A549 (cell line): Measurements from ENCODE around the gene BAAT. TPM values are rescaled to one million over a fixed set of nuclear protein-coding genes. Genes with fewer than 3 reads are reported as not detected.

ENCODE experiments used
- ATAC-seq, 2 experiments: fragments of 200-7000 bp in 1 of 2; fragments of >200 bp in 1 of 2; cut with Nextera tagmentation in 1 of 2; cut with Tn5 transposase in 1 of 2; 3 replicates each; pipeline versions ENCODE4 v1.8.0 to v1.9.1; 2018 to 2020; ENCODE audit warnings: mild to moderate bottlenecking in 1 of 2, moderate library complexity in 1 of 2
- CTCF ChIA-PET: fragments of 300-600 bp; sonication (Branson Sonifier 250); formaldehyde crosslinking; extraction: SDS; loops from one replicate; lab custom pipeline; 2021; ENCODE audit warnings: antibody characterized with exemption, inconsistent platforms; lab: Yijun Ruan, JAX
- POLR2A ChIA-PET: fragments of 350-600 bp; formaldehyde crosslinking; extraction: SDS; loops from one replicate; lab custom pipeline; 2021; ENCODE audit warnings: antibody characterized with exemption, inconsistent platforms; lab: Yijun Ruan, JAX
- DNase-seq, 2 experiments: peaks; one replicate each; pipeline versions ENCODE4 v3.0.0 to v3.0.0-alpha.2; 2011 to 2016; ENCODE audit warnings: low read depth in 1 of 2, low spot score in 1 of 2
- FAIRE-seq: peaks from 2 replicates; lab custom pipeline; 2011; peaks lifted over from hg19 to GRCh38; lab: Jason Lieb, UNC
- H3K27ac ChIP-seq, 2 experiments: fragments of >200 bp; sonication (Bioruptor Twin); formaldehyde crosslinking; 3 replicates each; pipeline ENCODE4 v1.5.1; 2016 to 2017
- H3K4me1 ChIP-seq: fragments of >200 bp; sonication (Bioruptor Twin); formaldehyde crosslinking; 3 replicates; pipeline ENCODE4 v1.6.1; 2016
- H3K4me2 ChIP-seq: fragments of >200 bp; sonication (Bioruptor Twin); formaldehyde crosslinking; 3 replicates; pipeline ENCODE4 v1.6.1; 2016
- H3K4me3 ChIP-seq: fragments of >200 bp; sonication (Bioruptor Twin); formaldehyde crosslinking; 3 replicates; pipeline ENCODE4 v1.5.1; 2016
- H3K9me3 ChIP-seq: fragments of >200 bp; sonication (Bioruptor Twin); formaldehyde crosslinking; 3 replicates; pipeline ENCODE4 v1.6.1; 2016
- CBX8 ChIP-seq: fragments of 200-600 bp; sonication (generic); IDR thresholded peaks from 2 replicates; pipeline ENCODE4 v1.6.1; 2016
- ELK1 ChIP-seq: fragments of 150-350 bp; IDR thresholded peaks from 2 replicates; pipeline ENCODE4 v1.6.1; 2014; ENCODE audit warnings: low read depth, mild to moderate bottlenecking, low read length
- ESRRA ChIP-seq: fragments of 150-350 bp; IDR thresholded peaks from 2 replicates; pipeline ENCODE4 v1.6.1; 2014; ENCODE audit warnings: mild to moderate bottlenecking, low read length, borderline replicate concordance
- FOSB ChIP-seq: fragments of 250-450 bp; sonication (Bioruptor Pico); IDR thresholded peaks from 2 replicates; pipeline ENCODE4 v1.5.0; 2020; ENCODE audit warnings: mild to moderate bottlenecking, moderate library complexity
- FOSL2 ChIP-seq, 2 experiments: fragments of 450-650 bp in 1 of 2; fragments of >200 bp in 1 of 2; sonication (Bioruptor Twin) in 1 of 2; formaldehyde crosslinking; IDR thresholded peaks; 2 replicates each; pipeline versions ENCODE4 v1.5.0 to v1.6.1; 2016 to 2020; ENCODE audit warnings: mild to moderate bottlenecking in 1 of 2, moderate library complexity in 1 of 2
- FOXS1 ChIP-seq: fragments of 250-450 bp; sonication (Bioruptor Pico); IDR thresholded peaks from 2 replicates; pipeline ENCODE4 v1.5.0; 2020; ENCODE audit warnings: mild to moderate bottlenecking, moderate library complexity
- GATA3 ChIP-seq: IDR thresholded peaks from 2 replicates; pipeline ENCODE4 v1.6.1; 2012; ENCODE audit warnings: borderline replicate concordance
- HES2 ChIP-seq: fragments of >200 bp; sonication (Bioruptor Twin); formaldehyde crosslinking; IDR thresholded peaks from 2 replicates; pipeline ENCODE4 v1.6.1; 2016
- HMGXB4 ChIP-seq: fragments of 250-450 bp; sonication (Bioruptor Pico); IDR thresholded peaks from 2 replicates; pipeline ENCODE4 v1.5.0; 2021; ENCODE audit warnings: mild to moderate bottlenecking, moderate library complexity, borderline replicate concordance
- HOXA7 ChIP-seq: fragments of 250-450 bp; sonication (Bioruptor Pico); IDR thresholded peaks from 2 replicates; pipeline ENCODE4 v1.5.0; 2020; ENCODE audit warnings: mild to moderate bottlenecking, moderate library complexity
- HOXB13 ChIP-seq: fragments of 250-450 bp; sonication (Bioruptor Pico); IDR thresholded peaks from 2 replicates; pipeline ENCODE4 v1.5.0; 2020; ENCODE audit warnings: low read depth, mild to moderate bottlenecking, moderate library complexity
- HOXB5 ChIP-seq: fragments of 250-450 bp; sonication (Bioruptor Pico); IDR thresholded peaks from 2 replicates; pipeline ENCODE4 v1.5.0; 2020; ENCODE audit warnings: mild to moderate bottlenecking, moderate library complexity
- JUN ChIP-seq, 2 experiments: fragments of >200 bp; sonication (Bioruptor Twin); formaldehyde crosslinking; IDR thresholded peaks; 2 replicates in 1 of 2; 3 replicates in 1 of 2; pipeline ENCODE4 v1.6.1; 2016 to 2017
- JUNB ChIP-seq: fragments of >200 bp; sonication (Bioruptor Twin); formaldehyde crosslinking; IDR thresholded peaks from 2 replicates; pipeline ENCODE4 v1.6.1; 2016
- KDM5A ChIP-seq: fragments of 200-600 bp; sonication (generic); IDR thresholded peaks from 2 replicates; pipeline ENCODE4 v1.6.1; 2016; ENCODE audit warnings: antibody characterized with exemption, mild to moderate bottlenecking
- MYC ChIP-seq: IDR thresholded peaks from 2 replicates; pipeline ENCODE4 v1.6.1; 2012; ENCODE audit warnings: mild to moderate bottlenecking, inconsistent platforms, low read length, improper control_type of control experiment, borderline replicate concordance
- POLR2A ChIP-seq: IDR thresholded peaks from 2 replicates; pipeline ENCODE4 v1.6.1; 2012; ENCODE audit warnings: mild to moderate bottlenecking, low read length
- RAD21 ChIP-seq, 2 experiments: fragments of >200 bp in 1 of 2; sonication (Bioruptor Twin) in 1 of 2; formaldehyde crosslinking in 1 of 2; IDR thresholded peaks in 1 of 2; conservative IDR thresholded peaks in 1 of 2; 2 replicates in 1 of 2; 3 replicates in 1 of 2; pipeline ENCODE4 v1.6.1; 2012 to 2018; ENCODE audit warnings: inconsistent platforms in 1 of 2
- RCOR1 ChIP-seq: fragments of 150-350 bp; IDR thresholded peaks from 2 replicates; pipeline ENCODE4 v1.6.1; 2014; ENCODE audit warnings: antibody characterized with exemption, low read length, low read depth
- RNF2 ChIP-seq: fragments of 200-600 bp; sonication (generic); IDR thresholded peaks from 2 replicates; pipeline ENCODE4 v1.6.1; 2016; ENCODE audit warnings: low read depth, mild to moderate bottlenecking, antibody characterized with exemption, moderate library complexity, borderline replicate concordance
- SMC3 ChIP-seq: fragments of >200 bp; sonication (Bioruptor Twin); formaldehyde crosslinking; IDR thresholded peaks from 3 replicates; pipeline ENCODE4 v1.6.1; 2018; ENCODE audit warnings: inconsistent platforms
- SREBF2 ChIP-seq: fragments of 450-650 bp; IDR thresholded peaks from 2 replicates; pipeline ENCODE4 v1.6.1; 2014; ENCODE audit warnings: mild to moderate bottlenecking, moderate library complexity
- TFCP2L1 ChIP-seq: fragments of 250-450 bp; sonication (Bioruptor Pico); IDR thresholded peaks from 2 replicates; pipeline ENCODE4 v1.5.0; 2021; ENCODE audit warnings: mild to moderate bottlenecking
- TP53 ChIP-seq: fragments of 250-450 bp; sonication (Bioruptor Pico); IDR thresholded peaks from 2 replicates; pipeline ENCODE4 v1.5.0; 2021; ENCODE audit warnings: mild to moderate bottlenecking, moderate library complexity
- ZSCAN20 ChIP-seq: fragments of 250-450 bp; sonication (Bioruptor Pico); IDR thresholded peaks from 2 replicates; pipeline ENCODE4 v1.8.0; 2022; ENCODE audit warnings: mild to moderate bottlenecking, moderate library complexity
- WGBS: methylation state at CpG from one replicate; pipeline ENCODE4 v1.1.6; 2017; ENCODE audit errors: missing lambda C conversion rate; 5-methylcytosine and 5-hydroxymethylcytosine counted together
- polyA plus RNA-seq, 4 experiments: library from polyadenylated mRNA; depleted of rRNA in 3 of 4; stranded (reverse); fragments of >200 nt; fragmentation: RNase III in 1 of 4; extraction: RNeasy Plus Mini Kit Qiagen cat#74134 plus additional on column Dnase treatment in 1 of 4; gene quantifications; 2 replicates in 3 of 4; 3 replicates in 1 of 4; pipeline ENCODE4 v1.2.3, GENCODE V29; 2011 to 2017
- TF ChIP-seq, protein P1 (sequence below): fragments of 250-450 bp; sonication (Bioruptor Pico); IDR thresholded peaks from 2 replicates; pipeline ENCODE4 v1.5.0; 2020; ENCODE audit warnings: low read depth, mild to moderate bottlenecking, moderate library complexity
- TF ChIP-seq, protein P2 (sequence below): fragments of >200 bp; sonication (Bioruptor Twin); formaldehyde crosslinking; IDR thresholded peaks from 3 replicates; pipeline ENCODE4 v1.5.1; 2016

The BAAT gene
- polyA plus RNA-seq, 2 of the 4 experiments (the other 2 are of a cell fraction), result 9.1 to 13.6 TPM

GRCh38 chr9:101365181-101365580, 19.6 kb downstream of the BAAT start:
- POLR2A ChIA-PET, result interaction anchor here (0.6 to 1.3 kb wide), 3 partner anchors 33 to 54 kb away, joined by 3 to 4 read pairs (median 4); partner anchors contain the start of genes MRPL50 and ZNF189
- ATAC-seq (no peak), FAIRE-seq (peak; percentile 70)
- no peak overlapping the region for H3K4me3 ChIP-seq
- H3K4me2 ChIP-seq, result peak overlapping the region; percentile 77
- peak overlapping the region; percentile 95 to 99 for H3K27ac ChIP-seq
- no peak for TF ChIP-seq RNF2
- TF ChIP-seq KDM5A, result no peak
- TF ChIP-seq SMC3, result no peak
- no peak for TF ChIP-seq ZSCAN20
- no peak for TF ChIP-seq JUN (IDR thresholded peaks at IDR 0.05)
- no peak for TF ChIP-seq RCOR1
- TF ChIP-seq JUNB, result peak; percentile 67
- TF ChIP-seq HMGXB4 (CRISPR knock-in tag), result no peak
- peak; percentile 58; the same call in 1 of the 2 replicates for TF ChIP-seq FOSL2 (IDR thresholded peaks at IDR 0.05)
- TF ChIP-seq FOSL2 (CRISPR knock-in tag; IDR thresholded peaks at IDR 0.05), result no peak
- TF ChIP-seq ESRRA, result no peak
- TF ChIP-seq ELK1, result no peak
- no peak for TF ChIP-seq GATA3
- 0 out of 5 replicates have a peak, but pooled peaks of 1 of the 2 experiments have one; percentile 8 for TF ChIP-seq RAD21 (conservative IDR thresholded peaks at IDR 0.05 in 1 of 2, IDR thresholded peaks at IDR 0.05 in 1 of 2)
- TF ChIP-seq, all 56 proteins: peak for 3
- DNase-seq, result no peak
- peaks cover 61% of the 10 kb centered on the region for H3K4me1 ChIP-seq
- no peaks in the 10 kb centered on the region for H3K9me3 ChIP-seq
- CTCF ChIA-PET, result interaction anchor here (1.0 to 1.8 kb wide), 4 partner anchors 23 to 94 kb away, joined by 3 to 12 read pairs (median 4); no protein-coding TSS in a partner anchor

GRCh38 chr9:101362450-101362849, 22.4 kb downstream of the BAAT start:
- DNase-seq (no peak), ATAC-seq (no peak), FAIRE-seq (no peak)
- CTCF ChIA-PET, result interaction anchor here (1.0 to 2.2 kb wide), 2 partner anchors 26 to 50 kb away, joined by 3 to 9 read pairs; no protein-coding TSS in a partner anchor
- WGBS, result 93% methylated on average over 5 of the region's 5 CpGs
- Histone ChIP-seq H3K4me3 (no peak overlapping the region), H3K27ac (peak overlapping the region in 1 of 2 experiments; percentile 59; a peak in 3 of 6 replicates), H3K4me1 (peaks cover 34% of the 10 kb centered on the region), H3K4me2 (no peak overlapping the region), H3K9me3 (0 out of 3 replicates have a peak, but pooled peaks cover 3% of the 10 kb centered on the region)
- POLR2A ChIA-PET, result no interaction called here
- TF ChIP-seq, protein P1, sequence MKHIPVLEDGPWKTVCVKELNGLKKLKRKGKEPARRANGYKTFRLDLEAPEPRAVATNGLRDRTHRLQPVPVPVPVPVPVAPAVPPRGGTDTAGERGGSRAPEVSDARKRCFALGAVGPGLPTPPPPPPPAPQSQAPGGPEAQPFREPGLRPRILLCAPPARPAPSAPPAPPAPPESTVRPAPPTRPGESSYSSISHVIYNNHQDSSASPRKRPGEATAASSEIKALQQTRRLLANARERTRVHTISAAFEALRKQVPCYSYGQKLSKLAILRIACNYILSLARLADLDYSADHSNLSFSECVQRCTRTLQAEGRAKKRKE, result no peak
- TF ChIP-seq MYC (no peak), CBX8 (no peak), HOXB13 (CRISPR knock-in tag) (no peak), SMC3 (no peak), POLR2A (no peak), TFCP2L1 (CRISPR knock-in tag) (no peak), HES2 (no peak), HOXB5 (no peak), FOXS1 (CRISPR knock-in tag) (no peak), FOSB (no peak), SREBF2 (no peak), RNF2 (no peak), HOXA7 (CRISPR knock-in tag) (no peak), TP53 (no peak)
- TF ChIP-seq, protein P2, sequence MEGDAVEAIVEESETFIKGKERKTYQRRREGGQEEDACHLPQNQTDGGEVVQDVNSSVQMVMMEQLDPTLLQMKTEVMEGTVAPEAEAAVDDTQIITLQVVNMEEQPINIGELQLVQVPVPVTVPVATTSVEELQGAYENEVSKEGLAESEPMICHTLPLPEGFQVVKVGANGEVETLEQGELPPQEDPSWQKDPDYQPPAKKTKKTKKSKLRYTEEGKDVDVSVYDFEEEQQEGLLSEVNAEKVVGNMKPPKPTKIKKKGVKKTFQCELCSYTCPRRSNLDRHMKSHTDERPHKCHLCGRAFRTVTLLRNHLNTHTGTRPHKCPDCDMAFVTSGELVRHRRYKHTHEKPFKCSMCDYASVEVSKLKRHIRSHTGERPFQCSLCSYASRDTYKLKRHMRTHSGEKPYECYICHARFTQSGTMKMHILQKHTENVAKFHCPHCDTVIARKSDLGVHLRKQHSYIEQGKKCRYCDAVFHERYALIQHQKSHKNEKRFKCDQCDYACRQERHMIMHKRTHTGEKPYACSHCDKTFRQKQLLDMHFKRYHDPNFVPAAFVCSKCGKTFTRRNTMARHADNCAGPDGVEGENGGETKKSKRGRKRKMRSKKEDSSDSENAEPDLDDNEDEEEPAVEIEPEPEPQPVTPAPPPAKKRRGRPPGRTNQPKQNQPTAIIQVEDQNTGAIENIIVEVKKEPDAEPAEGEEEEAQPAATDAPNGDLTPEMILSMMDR, result no peak
